GM10248 (cell line): ENCODE results near the gene IMPG2.

Experiments used
- CTCF ChIA-PET: fragments of 300-600 bp; sonication (Branson Sonifier 250); formaldehyde crosslinking; extraction: SDS; loops from one replicate; lab custom pipeline; 2021; ENCODE audit warnings: antibody characterized with exemption; lab: Yijun Ruan, JAX
- POLR2A ChIA-PET: fragments of 350-650 bp; sonication (Branson Sonifier 250); formaldehyde crosslinking; extraction: SDS; loops from one replicate; lab custom pipeline; 2020; ENCODE audit warnings: antibody characterized with exemption; lab: Yijun Ruan, JAX
- DNase-seq: peaks from one replicate; pipeline ENCODE4 v3.0.0; 2012; ENCODE audit errors: extremely low spot score
- TF ChIP-seq, protein P1 (sequence below): IDR thresholded peaks from 2 replicates; pipeline ENCODE4 v1.5.1; 2012; ENCODE audit warnings: mild to moderate bottlenecking, low read depth; ENCODE audit errors: extremely low read depth, missing control alignments, control extremely low read depth

The IMPG2 gene

DNA sequence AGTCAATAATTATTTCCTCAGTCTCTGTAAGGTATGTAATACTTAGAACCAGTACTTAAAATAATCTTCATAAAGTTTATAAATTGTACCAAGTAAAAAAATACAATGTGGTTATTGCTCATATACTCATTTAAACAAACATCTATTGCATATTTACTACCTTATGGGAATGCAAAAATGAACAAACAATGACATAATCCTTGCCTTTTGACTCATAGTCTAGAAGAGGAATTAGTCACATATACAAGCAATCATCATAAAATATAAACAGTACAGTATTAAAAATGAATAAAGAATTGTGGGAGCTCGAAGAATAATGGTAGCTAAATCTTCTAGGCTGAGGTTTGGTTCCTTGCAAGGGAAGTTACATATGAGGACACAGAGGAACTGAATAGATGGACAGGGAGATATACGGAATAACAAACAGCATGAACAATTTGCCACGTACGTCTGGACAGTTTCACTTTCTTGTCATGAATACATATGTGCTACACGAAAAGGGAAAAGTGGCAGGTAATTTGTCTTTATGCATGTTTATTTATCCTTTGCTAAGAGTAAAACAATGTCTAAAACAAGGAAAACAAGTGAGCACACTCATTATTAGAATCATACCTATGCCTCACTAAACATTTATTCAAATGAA lies 17.2 kb downstream of the IMPG2 start:
- no peak for DNase-seq
- CTCF ChIA-PET: interaction anchor here (1.2 to 1.4 kb wide), 3 partner anchors 9 to 13 kb away, joined by 3 to 6 read pairs (median 4); no protein-coding TSS in a partner anchor
- POLR2A ChIA-PET: no interaction called here
- TF ChIP-seq, protein P1, sequence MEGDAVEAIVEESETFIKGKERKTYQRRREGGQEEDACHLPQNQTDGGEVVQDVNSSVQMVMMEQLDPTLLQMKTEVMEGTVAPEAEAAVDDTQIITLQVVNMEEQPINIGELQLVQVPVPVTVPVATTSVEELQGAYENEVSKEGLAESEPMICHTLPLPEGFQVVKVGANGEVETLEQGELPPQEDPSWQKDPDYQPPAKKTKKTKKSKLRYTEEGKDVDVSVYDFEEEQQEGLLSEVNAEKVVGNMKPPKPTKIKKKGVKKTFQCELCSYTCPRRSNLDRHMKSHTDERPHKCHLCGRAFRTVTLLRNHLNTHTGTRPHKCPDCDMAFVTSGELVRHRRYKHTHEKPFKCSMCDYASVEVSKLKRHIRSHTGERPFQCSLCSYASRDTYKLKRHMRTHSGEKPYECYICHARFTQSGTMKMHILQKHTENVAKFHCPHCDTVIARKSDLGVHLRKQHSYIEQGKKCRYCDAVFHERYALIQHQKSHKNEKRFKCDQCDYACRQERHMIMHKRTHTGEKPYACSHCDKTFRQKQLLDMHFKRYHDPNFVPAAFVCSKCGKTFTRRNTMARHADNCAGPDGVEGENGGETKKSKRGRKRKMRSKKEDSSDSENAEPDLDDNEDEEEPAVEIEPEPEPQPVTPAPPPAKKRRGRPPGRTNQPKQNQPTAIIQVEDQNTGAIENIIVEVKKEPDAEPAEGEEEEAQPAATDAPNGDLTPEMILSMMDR: no peak

DNA sequence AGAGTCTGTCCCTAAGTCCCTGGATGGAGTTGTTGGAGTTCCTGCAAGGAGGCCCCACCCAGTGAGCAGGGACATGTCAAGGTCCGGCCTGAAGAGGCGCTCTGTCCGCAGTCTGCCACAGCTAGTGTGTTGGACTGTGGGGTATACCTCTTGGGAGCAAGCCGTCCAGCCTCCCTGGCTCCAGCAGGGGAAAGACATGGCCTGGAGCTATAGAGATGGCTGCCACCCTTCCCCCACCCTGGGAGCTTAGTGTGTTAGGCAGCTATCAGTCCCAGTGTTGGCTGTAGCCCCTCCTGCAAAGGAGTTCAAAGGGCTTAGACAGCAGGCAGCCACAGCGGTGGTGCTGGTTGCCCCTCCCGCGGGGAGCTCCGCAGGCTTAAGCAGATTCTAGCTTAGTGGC lies 20.3 kb downstream of the IMPG2 start:
- ChIA-PET POLR2A (no interaction called here), CTCF (no interaction called here)
- TF ChIP-seq, protein P1: no peak
- DNase-seq: no peak

DNA sequence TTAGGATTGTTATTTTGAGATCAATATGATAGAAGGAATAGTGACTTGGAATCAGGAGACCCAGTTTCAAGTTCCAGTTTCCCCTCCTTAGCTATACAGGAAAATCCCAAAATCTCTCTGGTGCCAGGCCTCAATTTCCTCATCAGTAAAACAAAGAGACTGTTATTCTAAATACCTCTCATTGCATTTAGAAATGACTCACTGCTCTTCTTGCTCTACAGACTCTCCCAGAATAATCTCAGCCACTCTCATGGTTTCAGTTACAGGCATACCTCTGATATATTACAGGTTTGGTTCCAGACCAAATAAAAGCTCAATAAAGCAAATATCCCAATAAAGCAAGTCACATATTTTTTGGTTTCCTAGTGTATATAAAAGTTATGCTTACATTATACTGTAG lies 28.3 kb downstream of the IMPG2 start:
- DNase-seq: no peak
- TF ChIP-seq, protein P1: no peak
- ChIA-PET POLR2A (no interaction called here), CTCF (interaction anchor here (1.2 to 2.5 kb wide), 2 partner anchors 11 to 15 kb away, joined by 3 to 6 read pairs; no protein-coding TSS in a partner anchor)

DNA sequence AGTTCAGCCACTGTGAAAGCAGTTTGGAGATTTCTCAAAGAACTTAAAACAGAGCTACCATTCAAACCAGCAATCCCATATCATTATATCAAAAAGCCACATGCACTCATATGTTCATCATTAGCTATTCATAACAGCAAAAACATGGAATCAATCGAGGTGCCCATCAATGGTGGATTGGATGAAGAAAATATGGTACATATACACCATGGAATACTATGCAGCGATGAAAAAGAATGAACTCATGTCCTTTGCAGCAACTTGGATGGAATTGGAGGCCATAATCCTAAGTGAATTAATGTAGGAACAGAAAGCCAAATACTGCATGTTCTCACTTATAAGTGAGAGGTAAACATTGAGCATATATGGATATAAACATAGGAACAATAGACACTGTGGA lies 32.1 kb downstream of the IMPG2 start:
- ChIA-PET POLR2A (no interaction called here), CTCF (no interaction called here)
- DNase-seq: no peak
- TF ChIP-seq, protein P1: no peak

DNA sequence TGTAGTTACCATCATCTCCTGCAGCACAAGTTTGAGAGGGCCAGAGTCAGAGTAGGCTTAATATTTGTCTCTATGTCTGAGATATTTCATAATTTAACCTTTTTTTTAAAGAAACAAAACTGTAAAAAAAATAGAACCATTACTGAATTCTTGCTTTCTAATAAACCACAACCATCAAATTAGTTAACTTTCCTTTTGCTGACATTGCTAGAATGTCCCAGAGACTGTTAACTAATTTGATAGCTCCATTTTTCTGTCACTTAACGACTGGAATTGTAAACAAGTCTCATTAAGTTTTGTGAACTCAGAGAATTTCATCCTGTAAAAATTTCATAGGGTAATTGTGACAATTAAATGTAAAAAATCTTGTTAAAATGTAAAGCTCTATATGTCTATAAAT lies 35.6 kb downstream of the IMPG2 start:
- ChIA-PET CTCF (interaction anchor here (0.9 kb wide), 1 partner anchor 9 kb away, joined by 3 read pairs; no protein-coding TSS in a partner anchor), POLR2A (no interaction called here)
- no peak for DNase-seq
- TF ChIP-seq, protein P1: no peak

DNA sequence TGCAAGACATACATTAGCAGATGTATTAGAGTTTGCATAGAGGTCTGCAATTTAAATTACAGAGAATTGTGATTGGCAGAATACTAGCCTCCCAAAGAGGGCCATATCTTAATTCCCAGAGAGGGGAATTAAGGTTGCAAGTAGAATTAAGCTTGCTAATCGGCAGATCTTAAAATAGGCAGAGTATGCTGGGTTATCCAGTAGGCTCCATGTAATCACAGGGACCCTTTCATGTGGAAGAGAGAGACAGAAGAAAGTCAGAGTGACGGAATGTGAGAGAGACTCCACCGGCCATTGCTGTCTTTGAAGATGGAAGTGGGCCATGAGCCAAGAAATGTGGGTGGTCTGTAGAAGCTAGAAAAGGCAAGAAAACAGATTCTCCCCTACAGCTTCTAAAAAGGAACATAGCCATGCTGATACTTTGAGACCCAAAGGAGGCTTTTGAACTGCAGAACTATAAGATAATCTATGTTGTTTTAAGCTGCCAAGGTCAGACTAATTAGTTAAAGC lies 38.8 kb downstream of the IMPG2 start:
- CTCF ChIA-PET: no interaction called here
- POLR2A ChIA-PET: no interaction called here
- TF ChIP-seq, protein P1: no peak
- no peak for DNase-seq
